Measurements from ENCODE around the gene CRIP3.

The CRIP3 gene

GRCh38 chr6:43265564-43265963, 43.1 kb downstream of the CRIP3 start:
- no peak overlapping the region for H3K4me3 ChIP-seq (ENCODE audit: low read depth, low read length)
- TF ChIP-seq CTCF (IDR thresholded peaks at IDR 0.05; ENCODE audit: borderline replicate concordance, insufficient read depth, low read depth, low read length): no peak

DNA sequence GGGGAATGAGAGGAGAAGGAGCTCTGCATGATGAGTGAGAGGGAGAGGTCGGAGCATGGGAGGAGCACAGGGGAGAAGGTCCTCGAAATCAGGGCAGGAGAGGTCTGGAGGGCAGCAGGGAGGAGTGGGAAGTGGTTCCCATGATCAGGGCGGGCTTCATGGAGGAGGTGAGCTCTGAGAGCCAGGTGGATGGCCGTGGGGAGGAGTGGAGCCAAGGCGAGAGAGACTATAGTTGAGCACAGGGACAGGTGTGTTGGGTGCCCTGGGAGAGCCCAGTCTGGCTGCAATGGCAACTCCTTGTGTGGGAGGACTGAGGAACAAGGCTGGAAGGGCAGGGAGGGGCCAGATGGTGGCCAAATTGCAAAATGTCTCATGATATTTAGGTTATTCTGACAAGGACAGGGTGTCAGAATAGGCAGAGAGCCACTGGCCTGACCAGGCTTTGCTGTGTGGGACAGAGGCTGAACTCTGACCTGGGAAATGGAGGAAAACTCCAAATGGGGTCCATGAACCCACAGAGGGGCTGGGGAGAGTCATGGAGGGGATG, 44.0 kb downstream of the CRIP3 start:
- H3K4me3 ChIP-seq (ENCODE audit: low read depth, low read length): no peak overlapping the region
- TF ChIP-seq CTCF (IDR thresholded peaks at IDR 0.05; ENCODE audit: borderline replicate concordance, insufficient read depth, low read depth, low read length): no peak

DNA sequence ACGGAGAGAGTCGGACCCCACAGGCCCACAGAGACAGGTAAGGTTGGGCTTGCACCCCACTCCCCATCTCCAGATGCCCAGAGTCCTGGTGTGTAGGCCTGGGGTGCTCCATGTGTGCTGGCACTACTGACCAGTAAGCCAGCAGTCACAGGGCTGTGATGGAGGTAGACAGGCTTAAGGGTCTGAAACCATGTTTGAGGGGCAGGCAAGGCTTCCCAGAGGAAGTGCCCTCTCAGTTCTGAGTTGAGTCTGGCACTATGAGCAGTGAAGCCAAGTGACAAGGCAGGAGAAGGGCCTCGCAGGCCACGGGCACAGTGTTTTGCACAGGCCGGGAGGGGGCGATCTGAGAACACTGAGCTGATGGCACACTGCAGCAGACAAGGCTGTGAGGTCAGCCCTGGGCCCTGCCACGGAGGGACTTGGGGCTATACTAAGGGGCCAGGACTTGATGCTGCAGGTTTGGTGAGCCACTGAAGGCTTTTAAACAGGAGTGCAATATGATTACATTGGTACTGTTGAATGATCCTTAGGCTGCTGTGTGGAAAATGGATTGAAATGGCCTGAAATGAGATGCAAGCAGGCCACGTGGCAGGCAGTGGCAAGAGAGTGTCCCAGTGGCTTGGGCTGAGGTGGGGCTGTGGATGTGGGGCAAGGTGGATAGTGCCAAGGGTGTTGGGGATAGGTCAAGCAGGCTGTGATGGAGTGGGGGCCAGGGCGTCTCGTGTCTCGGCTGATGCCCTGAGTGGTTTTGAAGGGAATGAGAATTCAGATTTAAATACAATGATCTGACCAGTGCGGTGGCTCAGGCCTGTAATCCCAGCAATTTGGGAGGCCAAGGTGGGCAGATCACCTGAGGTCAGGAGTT, 45.1 kb downstream of the CRIP3 start:
- peak; percentile 90 for TF ChIP-seq CTCF (IDR thresholded peaks at IDR 0.05; ENCODE audit: borderline replicate concordance, insufficient read depth, low read depth, low read length)
- no peak overlapping the region for H3K4me3 ChIP-seq (ENCODE audit: low read depth, low read length)

GRCh38 chr6:43262780-43263313, 45.8 kb downstream of the CRIP3 start:
- H3K4me3 ChIP-seq (ENCODE audit: low read depth, low read length): no peak overlapping the region
- TF ChIP-seq CTCF (IDR thresholded peaks at IDR 0.05; ENCODE audit: borderline replicate concordance, insufficient read depth, low read depth, low read length): no peak

GRCh38 chr6:43262000-43262779, 46.4 kb downstream of the CRIP3 start:
- no peak overlapping the region for H3K4me3 ChIP-seq (ENCODE audit: low read depth, low read length)

GRCh38 chr6:43261198-43261597, 47.4 kb downstream of the CRIP3 start:
- no peak overlapping the region for H3K4me3 ChIP-seq (ENCODE audit: low read depth, low read length)
- TF ChIP-seq CTCF (IDR thresholded peaks at IDR 0.05; ENCODE audit: borderline replicate concordance, insufficient read depth, low read depth, low read length): no peak

More at GRCh38 chr6:43262000-43262779, 46.4 kb downstream of the CRIP3 start:
- TF ChIP-seq CTCF (IDR thresholded peaks at IDR 0.05; ENCODE audit: borderline replicate concordance, insufficient read depth, low read depth, low read length): no peak

Data from GM12875 (cell line).